Measurements from ENCODE around the gene HILPDA.

HILPDA gene

DNA sequence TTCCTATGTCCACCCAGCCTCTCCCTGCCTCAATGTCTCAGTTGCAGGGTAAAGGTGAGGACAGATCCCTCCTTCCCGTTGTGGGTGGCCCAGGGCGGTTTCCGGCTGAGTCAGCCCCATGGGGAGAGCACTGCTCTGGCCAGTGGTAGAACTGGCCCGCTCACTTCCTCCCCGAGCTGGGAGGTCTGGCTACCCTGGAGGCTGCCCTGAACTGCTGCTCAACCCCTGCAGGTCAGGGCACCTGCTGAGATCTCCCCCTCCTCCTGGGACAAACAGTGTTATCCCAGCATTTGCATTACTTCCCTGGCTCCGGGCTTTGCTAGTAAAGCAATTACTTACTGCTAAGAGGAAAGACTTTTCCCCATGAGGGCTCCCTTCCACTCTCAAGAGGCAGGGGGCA lies 24.5 kb upstream of the HILPDA start:
- Histone ChIP-seq H2AK5ac (ENCODE audit: low read length, severe bottlenecking) (no peak overlapping the region), H3K27me3 (ENCODE audit: control insufficient read depth in 1 of 2, insufficient read depth in 1 of 2, low read length in 2 of 2) (peaks cover 0 to 11% of the 10 kb centered on the region in 2 experiments), H3K79me1 (replicated peaks; ENCODE audit: low read length, poor library complexity, severe bottlenecking) (no peaks in the 10 kb centered on the region), H3K23ac (ENCODE audit: low read length in 2 of 2) (peak overlapping the region in 1 of 2 experiments; percentile 76), H2BK15ac (ENCODE audit: low read depth, poor library complexity, severe bottlenecking) (no peak overlapping the region), H2AFZ (ENCODE audit: low read depth, low read length) (no peak overlapping the region), H3K14ac (ENCODE audit: low read length in 2 of 2) (no peak overlapping the region), H2BK12ac (ENCODE audit: low read length in 2 of 2) (no peak overlapping the region), H3K9me3 (ENCODE audit: control insufficient read depth, low read length) (no peaks in the 10 kb centered on the region), H3K36me3 (ENCODE audit: control insufficient read depth in 1 of 2, insufficient read depth in 2 of 2, low read depth in 1 of 2, low read length in 2 of 2) (peaks cover 0 to 4% of the 10 kb centered on the region in 2 experiments), H3K4me3 (ENCODE audit: insufficient read depth in 1 of 2, low read depth in 1 of 2, low read length in 2 of 2) (no peak overlapping the region), H2BK120ac (ENCODE audit: low read depth, low read length) (no peak overlapping the region), H4K8ac (ENCODE audit: low read length) (no peak overlapping the region), H3K4me1 (ENCODE audit: control insufficient read depth, insufficient read depth, low read depth, low read length) (peaks cover 5% of the 10 kb centered on the region), H2BK5ac (ENCODE audit: low read depth, low read length, poor library complexity, severe bottlenecking) (no peak overlapping the region), H3K4me2 (ENCODE audit: low read length, poor library complexity, severe bottlenecking) (no peak overlapping the region), H3K27ac (ENCODE audit: low read length, poor library complexity, severe bottlenecking) (no peak overlapping the region), H4K91ac (ENCODE audit: low read length) (no peak overlapping the region), H3K4ac (ENCODE audit: low read depth in 1 of 2, low read length in 2 of 2) (no peak overlapping the region), H3K9ac (ENCODE audit: low read length) (peak overlapping the region; percentile 32), H3K18ac (ENCODE audit: low read depth in 1 of 2, low read length in 2 of 2) (no peak overlapping the region)
- DNase-seq, result no peak
- WGBS, result 61% methylated on average over 5 of the region's 6 CpGs

DNA sequence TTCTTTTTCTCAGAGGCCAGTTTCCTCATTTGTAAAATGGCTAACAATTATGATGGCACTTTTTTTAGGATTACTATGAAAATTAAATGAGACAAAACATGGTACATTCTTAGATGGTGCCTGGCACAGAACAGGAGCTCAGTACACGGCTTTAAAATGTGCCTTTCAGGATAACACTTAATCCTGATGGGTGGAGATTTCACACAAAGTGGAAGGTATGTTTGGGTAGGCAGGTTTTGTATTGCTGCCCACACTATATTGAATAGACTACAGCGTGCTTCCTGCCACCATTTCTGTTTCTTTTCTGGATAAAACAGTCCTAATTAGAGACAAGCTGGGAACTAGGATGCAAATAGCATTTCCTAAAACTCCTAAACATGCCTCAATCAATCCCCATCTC lies 23.9 kb upstream of the HILPDA start:
- no peak overlapping the region for H3K4me3 ChIP-seq (ENCODE audit: insufficient read depth in 1 of 2, low read depth in 1 of 2, low read length in 2 of 2)
- no peaks in the 10 kb centered on the region for H3K9me3 ChIP-seq (ENCODE audit: control insufficient read depth, low read length)
- H3K4me2 ChIP-seq (ENCODE audit: low read length, poor library complexity, severe bottlenecking), result no peak overlapping the region

DNA sequence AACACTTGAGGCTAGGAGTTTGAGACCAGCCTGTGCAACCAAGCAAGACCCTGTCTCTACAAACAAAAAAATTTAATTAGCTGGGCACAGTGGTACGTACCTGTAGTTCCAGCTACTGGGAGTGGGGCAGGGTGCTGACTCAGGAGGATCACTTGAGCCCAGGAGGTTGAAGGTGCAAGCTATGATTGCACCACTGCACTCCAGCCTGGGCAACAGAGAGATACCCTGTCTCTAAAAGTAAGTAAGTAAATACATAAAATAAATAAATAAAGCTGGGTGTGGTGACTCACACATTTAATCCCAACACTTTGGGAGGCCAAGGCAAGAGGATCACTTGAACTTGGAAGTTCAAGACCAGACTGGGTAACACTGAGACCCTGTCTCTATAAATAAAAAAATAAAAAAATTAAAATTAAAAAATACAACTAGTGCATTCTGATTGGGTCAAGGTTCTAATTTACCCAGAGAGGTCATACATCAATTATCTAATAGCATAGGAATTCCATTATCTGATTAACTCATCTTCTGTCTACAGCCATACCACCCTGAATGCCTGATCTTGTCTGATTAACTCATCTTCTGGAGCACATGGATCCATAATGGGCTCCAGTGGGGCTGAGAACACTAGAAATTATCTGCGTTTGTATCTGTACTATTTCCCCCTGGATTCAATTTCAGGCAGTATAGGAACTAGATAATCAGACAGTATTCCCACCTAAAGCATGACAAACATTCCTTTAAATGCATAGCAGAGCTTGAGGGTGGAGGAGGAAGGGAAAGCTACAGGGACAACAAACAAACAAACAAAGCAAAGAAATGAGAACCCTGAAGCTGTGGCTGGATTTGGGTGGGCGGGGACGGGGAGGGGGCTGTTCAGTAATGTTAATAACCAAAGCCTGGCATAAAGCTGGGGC lies 21.0 kb upstream of the HILPDA start:
- no peak overlapping the region for H2BK15ac ChIP-seq (ENCODE audit: low read depth, poor library complexity, severe bottlenecking)
- no peak overlapping the region for H2AK5ac ChIP-seq (ENCODE audit: low read length, severe bottlenecking)
- peaks cover 0 to 4% of the 10 kb centered on the region in 2 experiments for H3K36me3 ChIP-seq (ENCODE audit: control insufficient read depth in 1 of 2, insufficient read depth in 2 of 2, low read depth in 1 of 2, low read length in 2 of 2)
- H4K91ac ChIP-seq (ENCODE audit: low read length), result no peak overlapping the region
- H3K9me3 ChIP-seq (ENCODE audit: control insufficient read depth, low read length), result no peaks in the 10 kb centered on the region
- peaks cover 0 to 7% of the 10 kb centered on the region in 2 experiments for H3K27me3 ChIP-seq (ENCODE audit: control insufficient read depth in 1 of 2, insufficient read depth in 1 of 2, low read length in 2 of 2)
- no peak overlapping the region for H3K18ac ChIP-seq (ENCODE audit: low read depth in 1 of 2, low read length in 2 of 2)
- no peak overlapping the region for H3K9ac ChIP-seq (ENCODE audit: low read length)
- no peak overlapping the region for H2BK5ac ChIP-seq (ENCODE audit: low read depth, low read length, poor library complexity, severe bottlenecking)
- H3K27ac ChIP-seq (ENCODE audit: low read length, poor library complexity, severe bottlenecking), result no peak overlapping the region
- H2AFZ ChIP-seq (ENCODE audit: low read depth, low read length), result no peak overlapping the region
- DNase-seq, result no peak
- peaks cover 5% of the 10 kb centered on the region for H3K4me1 ChIP-seq (ENCODE audit: control insufficient read depth, insufficient read depth, low read depth, low read length)
- no peak overlapping the region for H3K4ac ChIP-seq (ENCODE audit: low read depth in 1 of 2, low read length in 2 of 2)
- no peak overlapping the region for H2BK12ac ChIP-seq (ENCODE audit: low read length in 2 of 2)
- H2BK120ac ChIP-seq (ENCODE audit: low read depth, low read length), result no peak overlapping the region
- no peak overlapping the region for H3K4me3 ChIP-seq (ENCODE audit: insufficient read depth in 1 of 2, low read depth in 1 of 2, low read length in 2 of 2)
- no peak overlapping the region for H4K8ac ChIP-seq (ENCODE audit: low read length)
- no peak overlapping the region for H3K23ac ChIP-seq (ENCODE audit: low read length in 2 of 2)
- no peak overlapping the region for H3K4me2 ChIP-seq (ENCODE audit: low read length, poor library complexity, severe bottlenecking)
- WGBS, result 53% methylated on average over 3 of the region's 4 CpGs
- no peaks in the 10 kb centered on the region for H3K79me1 ChIP-seq (replicated peaks; ENCODE audit: low read length, poor library complexity, severe bottlenecking)
- H3K14ac ChIP-seq (ENCODE audit: low read length in 2 of 2), result no peak overlapping the region

More for the DNA sequence above, 23.9 kb upstream of the HILPDA start:
- Histone ChIP-seq H3K4ac (ENCODE audit: low read depth in 1 of 2, low read length in 2 of 2) (no peak overlapping the region), H3K18ac (ENCODE audit: low read depth in 1 of 2, low read length in 2 of 2) (no peak overlapping the region), H3K14ac (ENCODE audit: low read length in 2 of 2) (no peak overlapping the region), H3K4me1 (ENCODE audit: control insufficient read depth, insufficient read depth, low read depth, low read length) (peaks cover 5% of the 10 kb centered on the region), H2BK12ac (ENCODE audit: low read length in 2 of 2) (no peak overlapping the region), H3K36me3 (ENCODE audit: control insufficient read depth in 1 of 2, insufficient read depth in 2 of 2, low read depth in 1 of 2, low read length in 2 of 2) (peaks cover 0 to 4% of the 10 kb centered on the region in 2 experiments), H2BK5ac (ENCODE audit: low read depth, low read length, poor library complexity, severe bottlenecking) (no peak overlapping the region), H4K8ac (ENCODE audit: low read length) (no peak overlapping the region), H2AFZ (ENCODE audit: low read depth, low read length) (no peak overlapping the region), H3K79me1 (replicated peaks; ENCODE audit: low read length, poor library complexity, severe bottlenecking) (no peaks in the 10 kb centered on the region), H2AK5ac (ENCODE audit: low read length, severe bottlenecking) (no peak overlapping the region), H3K9ac (ENCODE audit: low read length) (peak overlapping the region; percentile 32), H2BK120ac (ENCODE audit: low read depth, low read length) (no peak overlapping the region), H3K27me3 (ENCODE audit: control insufficient read depth in 1 of 2, insufficient read depth in 1 of 2, low read length in 2 of 2) (peaks cover 0 to 11% of the 10 kb centered on the region in 2 experiments), H2BK15ac (ENCODE audit: low read depth, poor library complexity, severe bottlenecking) (no peak overlapping the region), H3K27ac (ENCODE audit: low read length, poor library complexity, severe bottlenecking) (no peak overlapping the region), H4K91ac (ENCODE audit: low read length) (no peak overlapping the region), H3K23ac (ENCODE audit: low read length in 2 of 2) (no peak overlapping the region)
- 93% methylated on average over 2 of the region's 2 CpGs for WGBS
- no peak for DNase-seq

DNA sequence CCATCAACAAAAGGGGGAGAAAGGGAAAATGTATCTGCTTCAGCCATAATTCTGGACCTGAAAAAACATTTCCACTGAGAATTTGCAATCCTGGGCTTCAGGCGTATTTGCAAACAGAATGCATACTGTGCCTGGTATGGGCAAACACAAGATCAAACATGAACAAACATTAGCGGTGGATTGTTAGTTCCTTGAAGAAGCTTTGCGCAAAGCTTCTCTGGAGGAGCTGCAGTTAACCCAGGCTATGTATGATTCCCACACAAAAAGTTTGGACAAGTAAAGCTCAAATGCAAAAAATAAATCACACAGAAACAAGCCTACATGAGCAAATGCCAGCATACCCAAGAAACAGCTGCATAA lies 20.4 kb upstream of the HILPDA start:
- Histone ChIP-seq H3K27me3 (ENCODE audit: control insufficient read depth in 1 of 2, insufficient read depth in 1 of 2, low read length in 2 of 2) (peaks cover 0 to 5% of the 10 kb centered on the region in 2 experiments), H3K4ac (ENCODE audit: low read depth in 1 of 2, low read length in 2 of 2) (no peak overlapping the region), H4K91ac (ENCODE audit: low read length) (no peak overlapping the region), H3K27ac (ENCODE audit: low read length, poor library complexity, severe bottlenecking) (no peak overlapping the region), H3K4me2 (ENCODE audit: low read length, poor library complexity, severe bottlenecking) (no peak overlapping the region), H3K14ac (ENCODE audit: low read length in 2 of 2) (no peak overlapping the region), H3K4me3 (ENCODE audit: insufficient read depth in 1 of 2, low read depth in 1 of 2, low read length in 2 of 2) (no peak overlapping the region), H3K36me3 (ENCODE audit: control insufficient read depth in 1 of 2, insufficient read depth in 2 of 2, low read depth in 1 of 2, low read length in 2 of 2) (peaks cover 0 to 4% of the 10 kb centered on the region in 2 experiments), H3K9me3 (ENCODE audit: control insufficient read depth, low read length) (no peaks in the 10 kb centered on the region), H2BK12ac (ENCODE audit: low read length in 2 of 2) (no peak overlapping the region), H3K4me1 (ENCODE audit: control insufficient read depth, insufficient read depth, low read depth, low read length) (peaks cover 5% of the 10 kb centered on the region), H3K9ac (ENCODE audit: low read length) (no peak overlapping the region), H3K79me1 (replicated peaks; ENCODE audit: low read length, poor library complexity, severe bottlenecking) (no peaks in the 10 kb centered on the region), H2AK5ac (ENCODE audit: low read length, severe bottlenecking) (no peak overlapping the region), H2AFZ (ENCODE audit: low read depth, low read length) (no peak overlapping the region), H2BK5ac (ENCODE audit: low read depth, low read length, poor library complexity, severe bottlenecking) (no peak overlapping the region), H2BK120ac (ENCODE audit: low read depth, low read length) (no peak overlapping the region), H2BK15ac (ENCODE audit: low read depth, poor library complexity, severe bottlenecking) (no peak overlapping the region), H3K23ac (ENCODE audit: low read length in 2 of 2) (no peak overlapping the region), H4K8ac (ENCODE audit: low read length) (no peak overlapping the region), H3K18ac (ENCODE audit: low read depth in 1 of 2, low read length in 2 of 2) (no peak overlapping the region)
- no peak for DNase-seq
- 84% methylated on average over 3 of the region's 3 CpGs for WGBS
